ENCODE results near the gene CNTN4.

CNTN4 gene

GRCh38 chr3:2317521-2317920 is 218.9 kb downstream of the CNTN4 start:
- Histone ChIP-seq H2AFZ (ENCODE audit: low read length) (no peak overlapping the region), H3K4me3 (ENCODE audit: low read length) (no peak overlapping the region), H3K27me3 (replicated peaks; ENCODE audit: insufficient read depth, low read length) (no peaks in the 10 kb centered on the region), H3K4me1 (ENCODE audit: low read length) (no peaks in the 10 kb centered on the region), H3K27ac (ENCODE audit: low read length) (no peak overlapping the region), H3K9me3 (replicated peaks; ENCODE audit: insufficient read depth, low read length) (no peaks in the 10 kb centered on the region), H4K20me1 (ENCODE audit: insufficient read depth, low read length) (no peaks in the 10 kb centered on the region; the same call in 1 of the 2 replicates), H3F3A (ENCODE audit: insufficient read depth, low read length) (no peaks in the 10 kb centered on the region), H3K79me2 (ENCODE audit: low read length) (no peaks in the 10 kb centered on the region), H3K9ac (ENCODE audit: low read length) (no peak overlapping the region), H3K36me3 (replicated peaks; ENCODE audit: insufficient read depth, low read length) (no peaks in the 10 kb centered on the region), H3K4me2 (ENCODE audit: low read depth, low read length) (no peak overlapping the region), H3K9me2 (replicated peaks; ENCODE audit: insufficient read depth, low read length) (no peaks in the 10 kb centered on the region)
- no peak for TF ChIP-seq EZH2 (optimal IDR thresholded peaks at IDR 0.05; ENCODE audit: low read depth, low read length)
- DNase-seq, result no peak

GRCh38 chr3:2334921-2335320 is 236.3 kb downstream of the CNTN4 start:
- Histone ChIP-seq H3K27me3 (replicated peaks; ENCODE audit: insufficient read depth, low read length) (no peaks in the 10 kb centered on the region), H3K79me2 (ENCODE audit: low read length) (no peaks in the 10 kb centered on the region), H4K20me1 (ENCODE audit: insufficient read depth, low read length) (no peaks in the 10 kb centered on the region), H3K27ac (ENCODE audit: low read length) (no peak overlapping the region), H3K4me3 (ENCODE audit: low read length) (no peak overlapping the region), H3K4me1 (ENCODE audit: low read length) (no peaks in the 10 kb centered on the region), H3K9ac (ENCODE audit: low read length) (no peak overlapping the region), H3K9me2 (replicated peaks; ENCODE audit: insufficient read depth, low read length) (no peaks in the 10 kb centered on the region), H3K9me3 (replicated peaks; ENCODE audit: insufficient read depth, low read length) (no peaks in the 10 kb centered on the region), H2AFZ (ENCODE audit: low read length) (no peak overlapping the region), H3K36me3 (replicated peaks; ENCODE audit: insufficient read depth, low read length) (no peaks in the 10 kb centered on the region), H3K4me2 (ENCODE audit: low read depth, low read length) (no peak overlapping the region), H3F3A (ENCODE audit: insufficient read depth, low read length) (no peaks in the 10 kb centered on the region)
- TF ChIP-seq EZH2 (optimal IDR thresholded peaks at IDR 0.05; ENCODE audit: low read depth, low read length) (no peak), EZH2phosphoT487 (IDR thresholded peaks at IDR 0.05; ENCODE audit: low read length) (no peak), CTCF (IDR thresholded peaks at IDR 0.05; ENCODE audit: low read length) (no peak)
- no peak for DNase-seq

- Histone ChIP-seq H3F3A (ENCODE audit: insufficient read depth, low read length) (no peaks in the 10 kb centered on the region), H4K20me1 (ENCODE audit: insufficient read depth, low read length) (no peaks in the 10 kb centered on the region), H3K9me3 (replicated peaks; ENCODE audit: insufficient read depth, low read length) (no peaks in the 10 kb centered on the region), H3K27ac (ENCODE audit: low read length) (no peak overlapping the region), H3K4me2 (ENCODE audit: low read depth, low read length) (no peak overlapping the region), H3K9ac (ENCODE audit: low read length) (no peak overlapping the region), H2AFZ (ENCODE audit: low read length) (no peak overlapping the region), H3K4me1 (ENCODE audit: low read length) (no peaks in the 10 kb centered on the region), H3K27me3 (replicated peaks; ENCODE audit: insufficient read depth, low read length) (no peaks in the 10 kb centered on the region), H3K79me2 (ENCODE audit: low read length) (no peaks in the 10 kb centered on the region), H3K9me2 (replicated peaks; ENCODE audit: insufficient read depth, low read length) (no peaks in the 10 kb centered on the region), H3K36me3 (replicated peaks; ENCODE audit: insufficient read depth, low read length) (no peaks in the 10 kb centered on the region), H3K4me3 (ENCODE audit: low read length) (no peak overlapping the region)
- no peak for DNase-seq
- TF ChIP-seq EZH2phosphoT487 (IDR thresholded peaks at IDR 0.05; ENCODE audit: low read length), result no peak
- TF ChIP-seq CTCF (IDR thresholded peaks at IDR 0.05; ENCODE audit: low read length), result no peak
- no peak for TF ChIP-seq EZH2 (optimal IDR thresholded peaks at IDR 0.05; ENCODE audit: low read depth, low read length)
Observed at GRCh38 chr3:2343031-2343682, 244.5 kb downstream of the CNTN4 start.

GRCh38 chr3:2352134-2352762 is 253.6 kb downstream of the CNTN4 start:
- no peak overlapping the region for H3K27ac ChIP-seq (ENCODE audit: low read length)
- H3K27me3 ChIP-seq (replicated peaks; ENCODE audit: insufficient read depth, low read length), result no peaks in the 10 kb centered on the region
- no peaks in the 10 kb centered on the region for H3K36me3 ChIP-seq (replicated peaks; ENCODE audit: insufficient read depth, low read length)
- H3K79me2 ChIP-seq (ENCODE audit: low read length), result no peaks in the 10 kb centered on the region
- no peaks in the 10 kb centered on the region for H3K9me3 ChIP-seq (replicated peaks; ENCODE audit: insufficient read depth, low read length)
- no peak overlapping the region for H3K9ac ChIP-seq (ENCODE audit: low read length)
- H3K4me2 ChIP-seq (ENCODE audit: low read depth, low read length), result no peak overlapping the region
- no peak overlapping the region for H2AFZ ChIP-seq (ENCODE audit: low read length)
- TF ChIP-seq CTCF (IDR thresholded peaks at IDR 0.05; ENCODE audit: low read length) (no peak), EZH2 (optimal IDR thresholded peaks at IDR 0.05; ENCODE audit: low read depth, low read length) (no peak), EZH2phosphoT487 (IDR thresholded peaks at IDR 0.05; ENCODE audit: low read length) (no peak)
- no peak overlapping the region for H3K4me3 ChIP-seq (ENCODE audit: low read length)
- no peaks in the 10 kb centered on the region for H3F3A ChIP-seq (ENCODE audit: insufficient read depth, low read length)
- no peaks in the 10 kb centered on the region for H4K20me1 ChIP-seq (ENCODE audit: insufficient read depth, low read length)
- no peak for DNase-seq
- H3K4me1 ChIP-seq (ENCODE audit: low read length), result no peaks in the 10 kb centered on the region
- no peaks in the 10 kb centered on the region for H3K9me2 ChIP-seq (replicated peaks; ENCODE audit: insufficient read depth, low read length)
